Fibroblast of lung (primary cell): ENCODE results near the gene COL27A1.

Experiments used
- CTCF ChIP-seq, 2 donors: IDR thresholded peaks in 1 of 2; conservative IDR thresholded peaks in 1 of 2; 1 replicate in 1 of 2; 2 replicates in 1 of 2; pipeline ENCODE4 v1.5.1; 2011 to 2012; ENCODE audit warnings: low read length in 2 of 2, control low read depth in 1 of 2, inconsistent platforms in 1 of 2, low read depth in 1 of 2, mild to moderate bottlenecking in 1 of 2
- EZH2 ChIP-seq: IDR thresholded peaks from 2 replicates; pipeline ENCODE4 v1.5.1; 2012; ENCODE audit warnings: low read length, control low read depth, mild to moderate bottlenecking; ENCODE audit errors: missing control alignments

- TF ChIP-seq CTCF (conservative IDR thresholded peaks at IDR 0.05 in 1 of 2, IDR thresholded peaks at IDR 0.05 in 1 of 2; ENCODE audit: low read depth in 1 of 2, low read length in 2 of 2) (no peak), EZH2 (no peak)
Measured at GRCh38 chr9:114210136-114210535, 54.8 kb downstream of the COL27A1 start.
